Cardiac fibroblast (primary cell): ENCODE measurements around the gene SPRYD7.

ENCODE experiments used
- DNase-seq, 2 donors: peaks; one replicate each; pipeline versions ENCODE4 v3.0.0 to v3.0.0-alpha.2; 2010; ENCODE audit warnings: low read depth in 2 of 2
- H3K4me3 ChIP-seq, 2 donors: replicated peaks in 1 of 2; 1 replicate in 1 of 2; 2 replicates in 1 of 2; pipeline ENCODE4 v1.5.1; 2011; ENCODE audit warnings: low read depth in 2 of 2, low read length in 2 of 2, mild to moderate bottlenecking in 2 of 2, moderate library complexity in 1 of 2
- TF ChIP-seq, protein P1 (sequence below): IDR thresholded peaks from one replicate; pipeline ENCODE4 v1.5.1; 2011; ENCODE audit warnings: low read depth, mild to moderate bottlenecking, low read length, inconsistent platforms

Gene SPRYD7

DNA sequence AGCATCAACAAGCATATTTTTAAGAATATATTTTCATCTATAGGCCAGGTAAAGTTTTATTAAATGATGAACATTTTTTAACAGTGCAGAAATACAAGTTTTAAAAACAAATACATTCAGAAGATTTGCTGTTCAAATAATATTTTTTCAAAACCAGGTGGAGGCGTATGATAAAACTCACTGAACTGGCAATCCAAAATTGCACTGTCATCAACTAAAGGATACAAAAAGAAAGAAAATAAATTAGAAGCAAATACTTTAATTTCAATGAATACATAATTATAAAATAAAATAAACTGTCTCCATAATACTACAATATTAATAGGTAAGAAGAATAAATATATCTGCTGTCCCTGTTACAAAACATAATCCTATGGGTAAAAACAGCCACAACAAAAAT lies 21.2 kb downstream of the SPRYD7 start:
- DNase-seq, result no peak
- no peak overlapping the region for H3K4me3 ChIP-seq
- TF ChIP-seq, protein P1, sequence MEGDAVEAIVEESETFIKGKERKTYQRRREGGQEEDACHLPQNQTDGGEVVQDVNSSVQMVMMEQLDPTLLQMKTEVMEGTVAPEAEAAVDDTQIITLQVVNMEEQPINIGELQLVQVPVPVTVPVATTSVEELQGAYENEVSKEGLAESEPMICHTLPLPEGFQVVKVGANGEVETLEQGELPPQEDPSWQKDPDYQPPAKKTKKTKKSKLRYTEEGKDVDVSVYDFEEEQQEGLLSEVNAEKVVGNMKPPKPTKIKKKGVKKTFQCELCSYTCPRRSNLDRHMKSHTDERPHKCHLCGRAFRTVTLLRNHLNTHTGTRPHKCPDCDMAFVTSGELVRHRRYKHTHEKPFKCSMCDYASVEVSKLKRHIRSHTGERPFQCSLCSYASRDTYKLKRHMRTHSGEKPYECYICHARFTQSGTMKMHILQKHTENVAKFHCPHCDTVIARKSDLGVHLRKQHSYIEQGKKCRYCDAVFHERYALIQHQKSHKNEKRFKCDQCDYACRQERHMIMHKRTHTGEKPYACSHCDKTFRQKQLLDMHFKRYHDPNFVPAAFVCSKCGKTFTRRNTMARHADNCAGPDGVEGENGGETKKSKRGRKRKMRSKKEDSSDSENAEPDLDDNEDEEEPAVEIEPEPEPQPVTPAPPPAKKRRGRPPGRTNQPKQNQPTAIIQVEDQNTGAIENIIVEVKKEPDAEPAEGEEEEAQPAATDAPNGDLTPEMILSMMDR, result no peak

DNA sequence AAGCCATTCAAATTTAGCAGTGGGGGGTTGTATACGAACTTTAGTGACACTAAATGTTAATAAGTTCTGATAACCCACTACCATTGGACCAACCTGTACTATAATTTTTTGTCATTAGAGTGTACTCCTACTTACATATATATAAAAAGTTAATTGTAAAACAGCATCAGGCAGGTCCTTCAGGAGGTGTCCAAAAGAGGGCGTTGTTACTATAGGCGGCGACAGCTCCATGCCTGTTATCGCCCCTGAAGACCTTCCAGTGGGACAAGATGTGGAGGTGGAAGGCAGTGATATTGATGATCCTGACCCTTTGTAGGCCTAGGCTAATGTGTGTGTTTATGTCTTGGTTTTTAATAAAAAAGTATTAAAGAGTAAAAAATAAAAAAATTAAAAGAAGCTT lies 27.5 kb downstream of the SPRYD7 start:
- no peak overlapping the region for H3K4me3 ChIP-seq
- TF ChIP-seq, protein P1, result no peak

GRCh38 chr13:49904729-49905456 lies 31.2 kb downstream of the SPRYD7 start:
- no peak overlapping the region for H3K4me3 ChIP-seq
- no peak for DNase-seq
- TF ChIP-seq, protein P1, result no peak

More for the DNA sequence above, 27.5 kb downstream of the SPRYD7 start:
- DNase-seq, result no peak

- H3K4me3 ChIP-seq, result no peak overlapping the region
- DNase-seq, result no peak
- TF ChIP-seq, protein P1, result no peak
These were observed 37.3 kb downstream of the SPRYD7 start for GRCh38 chr13:49898792-49899191.

- no peak overlapping the region for H3K4me3 ChIP-seq
- TF ChIP-seq, protein P1, result no peak
These were observed 38.4 kb downstream of the SPRYD7 start for GRCh38 chr13:49897713-49898112.

DNA sequence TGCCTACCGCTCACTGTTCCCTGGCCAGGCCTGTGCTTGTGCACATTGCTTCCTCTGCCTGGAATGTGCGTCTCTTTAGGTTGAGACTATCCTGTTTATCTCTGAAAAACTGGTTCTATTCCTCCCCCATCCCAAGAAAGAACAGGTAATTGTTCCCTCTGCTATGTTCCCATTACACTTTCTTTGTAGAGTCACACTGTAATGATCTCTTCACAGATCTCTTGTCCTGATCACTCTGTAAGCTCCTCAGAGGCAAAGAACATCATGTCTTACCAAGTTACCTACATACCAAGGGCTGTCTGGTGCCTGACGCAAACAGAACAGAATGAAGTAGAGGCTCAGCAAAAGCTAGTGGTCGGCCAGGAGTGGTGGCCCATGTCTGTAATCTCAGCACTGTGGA lies 40.3 kb downstream of the SPRYD7 start:
- no peak for DNase-seq

More at GRCh38 chr13:49897713-49898112, 38.4 kb downstream of the SPRYD7 start:
- DNase-seq, result no peak

More for the DNA sequence above, 40.3 kb downstream of the SPRYD7 start:
- TF ChIP-seq, protein P1, result no peak
- H3K4me3 ChIP-seq, result no peak overlapping the region
